A549 (cell line): ENCODE results near the gene PTPRJ.

Experiments used
- BHLHE40 ChIP-seq: IDR thresholded peaks from 2 replicates; pipeline ENCODE4 v1.6.1; 2012; ENCODE audit warnings: low read depth, low read length, inconsistent platforms
- CTCF ChIP-seq: fragments of >200 bp; sonication (Bioruptor Twin); formaldehyde crosslinking; IDR thresholded peaks from 3 replicates; pipeline ENCODE4 v1.5.1; 2016
- E2F6 ChIP-seq: IDR thresholded peaks from 2 replicates; pipeline ENCODE4 v1.6.1; 2012; ENCODE audit warnings: low read depth, borderline replicate concordance
- EP300 ChIP-seq, 2 experiments: fragments of >200 bp; sonication (Bioruptor Twin); formaldehyde crosslinking; IDR thresholded peaks; 2 replicates in 1 of 2; 3 replicates in 1 of 2; pipeline ENCODE4 v1.6.1; 2016 to 2017
- ESRRA ChIP-seq: fragments of 150-350 bp; IDR thresholded peaks from 2 replicates; pipeline ENCODE4 v1.6.1; 2014; ENCODE audit warnings: mild to moderate bottlenecking, low read length, borderline replicate concordance
- KDM5A ChIP-seq: fragments of 200-600 bp; sonication (generic); IDR thresholded peaks from 2 replicates; pipeline ENCODE4 v1.6.1; 2016; ENCODE audit warnings: antibody characterized with exemption, mild to moderate bottlenecking
- NR3C1 ChIP-seq: fragments of >200 bp; sonication (Bioruptor Twin); formaldehyde crosslinking; IDR thresholded peaks from 3 replicates; pipeline ENCODE4 v1.6.1; 2017
- POLR2A ChIP-seq: IDR thresholded peaks from 2 replicates; pipeline ENCODE4 v1.6.1; 2012; ENCODE audit warnings: mild to moderate bottlenecking, low read length
- POLR2AphosphoS2 ChIP-seq: conservative IDR thresholded peaks from 2 replicates; pipeline ENCODE4 v1.6.1; 2012; ENCODE audit warnings: low read length, improper control_type of control experiment, inconsistent platforms
- RARB ChIP-seq: fragments of 250-450 bp; sonication (Bioruptor Pico); IDR thresholded peaks from 2 replicates; pipeline ENCODE4 v1.8.0; 2021; ENCODE audit warnings: mild to moderate bottlenecking, moderate library complexity
- REST ChIP-seq: fragments of 200-600 bp; sonication (generic); IDR thresholded peaks from 2 replicates; pipeline ENCODE4 v1.6.1; 2016; ENCODE audit warnings: antibody characterized with exemption, mild to moderate bottlenecking, moderate library complexity
- RNF2 ChIP-seq: fragments of 200-600 bp; sonication (generic); IDR thresholded peaks from 2 replicates; pipeline ENCODE4 v1.6.1; 2016; ENCODE audit warnings: low read depth, mild to moderate bottlenecking, antibody characterized with exemption, moderate library complexity, borderline replicate concordance
- ZC3H11A ChIP-seq: fragments of 450-650 bp; IDR thresholded peaks from 2 replicates; pipeline ENCODE4 v1.6.1; 2014; ENCODE audit warnings: antibody characterized with exemption, mild to moderate bottlenecking
- ZFP36 ChIP-seq: fragments of 450-650 bp; IDR thresholded peaks from 2 replicates; pipeline ENCODE4 v1.6.1; 2014; ENCODE audit warnings: borderline replicate concordance; ENCODE audit not compliant: partially characterized antibody

- TF ChIP-seq CTCF (no peak), ESRRA (no peak), RNF2 (no peak), RARB (no peak), POLR2AphosphoS2 (no peak), NR3C1 (no peak), POLR2A (no peak), ZC3H11A (no peak), REST (no peak), BHLHE40 (no peak), E2F6 (no peak), KDM5A (no peak), EP300 (IDR thresholded peaks at IDR 0.05) (no peak), ZFP36 (no peak)
Measured at GRCh38 chr11:48087974-48088681, 107.8 kb downstream of the PTPRJ start.
